ENCODE measurements around the gene WIPF1.
A peak's percentile ranks its signal among the peaks of the same experiment; 100 is the strongest.

WIPF1 gene

DNA sequence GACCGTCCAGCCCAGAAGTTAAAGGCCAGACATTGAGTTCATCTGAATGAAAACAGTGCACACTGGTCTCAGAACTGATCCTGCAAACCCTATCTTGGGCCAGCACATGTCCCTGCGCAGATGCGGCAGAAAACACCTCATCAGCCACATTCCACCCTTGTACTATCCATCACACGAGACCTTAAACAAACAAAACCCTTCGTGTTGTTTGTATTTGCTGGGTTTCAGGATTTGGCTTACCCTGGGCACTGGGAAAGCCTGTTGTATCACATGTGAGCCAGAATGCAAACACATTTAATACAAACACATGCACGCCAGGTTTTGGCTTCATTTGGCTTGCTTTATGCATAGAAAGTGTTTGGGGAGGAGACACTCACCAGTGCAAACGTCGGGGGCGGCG, 12.5 kb downstream of the WIPF1 start:
- Histone ChIP-seq H3K36me3 (peaks cover 85 to 100% (median 98%) of the 10 kb centered on the region in 11 experiments), H3K4me3 (no peak overlapping the region), H3K4me2 (no peak overlapping the region), H3K9ac (no peak overlapping the region), H3K9me3 (replicated peaks in 1 of 11) (no peaks in the 10 kb centered on the region), H3K4me1 (peaks cover 33 to 88% (median 45%) of the 10 kb centered on the region in 10 experiments), H4K20me1 (peaks cover 28 to 100% (median 96%) of the 10 kb centered on the region in 11 experiments), H3K27ac (no peak overlapping the region), H3K27me3 (no peaks in the 10 kb centered on the region)
- no peak for TF ChIP-seq Cebpa-rat (IDR thresholded peaks at IDR 0.05)

DNA sequence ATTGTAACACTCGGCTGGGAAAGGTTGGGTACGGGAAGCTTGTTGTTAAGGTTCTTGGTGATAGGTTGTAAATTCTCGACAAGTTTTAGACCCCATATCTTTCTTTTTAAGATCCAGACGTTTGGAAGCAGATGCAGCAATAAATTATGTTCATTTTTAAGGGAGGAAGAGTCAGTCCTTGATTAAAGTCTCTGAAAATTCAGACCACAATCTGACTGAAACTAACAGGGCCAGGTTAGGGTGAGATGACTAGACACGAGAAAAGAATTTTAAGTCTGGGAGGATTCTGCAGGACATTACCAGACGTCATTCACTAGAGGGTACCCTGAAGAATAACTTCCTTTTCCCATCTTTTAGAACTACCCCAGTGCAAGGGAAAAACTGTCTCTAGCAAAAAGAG, 16.1 kb downstream of the WIPF1 start:
- no peaks in the 10 kb centered on the region for H3K9me3 ChIP-seq (replicated peaks in 1 of 11)
- no peaks in the 10 kb centered on the region for H3K27me3 ChIP-seq
- no peak overlapping the region for H3K4me2 ChIP-seq
- H3K4me3 ChIP-seq, result no peak overlapping the region
- peak overlapping the region in 1 of 11 experiments; percentile 3; a peak in 1 of 22 replicates for H3K27ac ChIP-seq
- H3K4me1 ChIP-seq, result peaks cover 6 to 67% (median 29%) of the 10 kb centered on the region in 10 experiments; a peak in 17 of 20 replicates
- TF ChIP-seq Cebpa-rat (IDR thresholded peaks at IDR 0.05), result no peak
- no peak overlapping the region for H3K9ac ChIP-seq
- peaks cover 91 to 100% (median 97%) of the 10 kb centered on the region in 11 experiments for H3K36me3 ChIP-seq
- H4K20me1 ChIP-seq, result peaks cover 20 to 100% (median 80%) of the 10 kb centered on the region in 11 experiments

DNA sequence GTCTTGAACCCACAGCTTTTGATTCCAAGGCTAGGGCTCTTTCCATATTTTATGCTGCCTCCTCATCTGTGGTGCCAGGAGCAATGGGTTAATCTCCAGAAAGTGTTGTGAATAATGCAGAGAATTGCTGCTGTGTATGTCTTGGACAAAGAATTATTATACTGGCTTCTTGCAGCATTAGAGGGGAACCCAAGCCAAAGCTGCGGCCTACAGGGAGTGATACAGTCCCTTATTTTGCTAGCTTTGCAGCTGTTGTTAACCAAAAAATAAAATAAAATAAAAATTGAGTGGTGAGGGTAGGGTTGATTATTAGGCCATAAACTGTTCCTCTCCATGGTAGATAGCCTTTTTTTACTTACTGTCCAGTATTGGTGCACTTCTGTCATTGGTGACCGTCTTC, 16.7 kb downstream of the WIPF1 start:
- no peaks in the 10 kb centered on the region for H3K9me3 ChIP-seq (replicated peaks in 1 of 11)
- H3K9ac ChIP-seq, result no peak overlapping the region
- peaks cover 15 to 100% (median 77%) of the 10 kb centered on the region in 11 experiments for H4K20me1 ChIP-seq
- no peak for TF ChIP-seq Cebpa-rat (IDR thresholded peaks at IDR 0.05)
- no peaks in the 10 kb centered on the region for H3K27me3 ChIP-seq
- peaks cover 91 to 100% (median 97%) of the 10 kb centered on the region in 11 experiments for H3K36me3 ChIP-seq
- H3K4me2 ChIP-seq, result no peak overlapping the region
- H3K4me1 ChIP-seq, result peaks cover under 1 to 62% (median 26%) of the 10 kb centered on the region in 10 experiments; a peak in 17 of 20 replicates
- no peak overlapping the region for H3K4me3 ChIP-seq
- peak overlapping the region in 1 of 11 experiments; percentile 3; a peak in 1 of 22 replicates for H3K27ac ChIP-seq

DNA sequence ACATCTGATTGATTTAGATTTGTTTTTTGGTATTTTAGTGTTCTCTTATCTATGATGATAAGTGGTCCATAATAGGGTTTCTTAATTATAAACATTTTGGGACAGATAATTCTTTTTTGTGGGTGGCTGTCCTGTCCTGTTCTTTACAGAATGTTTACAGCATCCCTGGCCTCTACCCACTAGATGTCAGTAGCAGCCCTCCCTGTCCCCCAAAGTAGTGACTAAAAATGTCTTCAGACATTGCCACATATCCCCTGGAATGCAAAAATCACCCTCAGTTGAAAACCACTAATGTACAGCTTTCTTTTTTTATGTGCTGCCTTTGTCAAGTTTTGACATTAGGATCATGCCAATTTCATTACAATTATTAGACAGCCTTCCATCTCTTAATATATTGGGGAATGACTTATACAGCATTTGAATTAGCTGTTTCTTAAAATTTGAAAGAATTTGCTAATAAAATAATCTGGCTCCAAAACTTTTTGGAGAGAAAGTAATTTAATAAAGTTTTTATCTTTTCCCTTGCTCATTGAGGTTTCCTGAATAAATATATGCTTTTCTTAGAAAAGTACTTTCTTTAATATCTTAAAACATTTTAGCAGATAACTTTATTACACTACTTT, 19.5 kb downstream of the WIPF1 start:
- peak in 6 of 11 experiments; percentile 26 to 64 (median 50); a peak in 9 of 22 replicates for TF ChIP-seq Cebpa-rat (IDR thresholded peaks at IDR 0.05)
- Histone ChIP-seq H3K4me1 (peaks cover 0 to 59% (median 42%) of the 10 kb centered on the region in 10 experiments; a peak in 18 of 20 replicates), H3K27me3 (no peaks in the 10 kb centered on the region), H3K36me3 (peaks cover 91 to 100% (median 97%) of the 10 kb centered on the region in 11 experiments), H3K4me2 (peak overlapping the region in 1 of 11 experiments; percentile 30; a peak in 1 of 22 replicates), H3K9ac (no peak overlapping the region), H3K9me3 (replicated peaks in 1 of 11) (no peaks in the 10 kb centered on the region), H4K20me1 (peaks cover 10 to 100% (median 77%) of the 10 kb centered on the region in 11 experiments; a peak in 20 of 22 replicates), H3K27ac (peak overlapping the region in 6 of 11 experiments; percentile 25 to 54 (median 46); a peak in 11 of 22 replicates), H3K4me3 (no peak overlapping the region)

DNA sequence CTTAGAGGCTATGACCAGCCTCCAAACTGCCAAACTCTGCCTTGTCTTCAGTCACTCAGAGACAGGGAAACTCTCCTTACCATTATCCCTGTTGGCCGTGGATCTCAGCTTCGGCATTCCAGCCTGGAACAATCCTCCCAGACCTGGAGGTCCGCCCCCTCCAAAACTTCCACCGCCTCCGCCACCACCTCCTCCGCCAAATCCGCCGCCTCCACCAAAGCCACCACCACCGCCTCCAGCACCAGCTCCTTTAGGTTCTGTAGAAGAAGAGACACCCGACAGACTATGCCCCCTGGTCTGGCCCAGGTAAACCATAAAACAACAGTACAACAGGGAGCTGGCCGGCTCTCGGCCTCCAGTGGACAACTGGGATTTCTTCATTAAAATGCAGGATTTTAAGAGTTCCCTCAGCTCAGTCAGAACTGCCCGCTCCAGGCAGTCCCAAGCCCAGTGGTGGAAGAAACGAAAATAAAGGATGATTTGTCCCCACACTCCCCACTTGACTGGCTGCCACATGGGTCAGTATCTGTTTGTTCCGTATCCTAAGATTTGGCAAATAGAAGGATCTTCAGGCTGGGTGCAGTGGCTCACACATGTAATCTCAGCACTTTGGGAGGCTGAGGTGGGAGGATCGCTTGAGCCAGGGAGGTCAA, 22.4 kb downstream of the WIPF1 start:
- TF ChIP-seq Cebpa-rat (IDR thresholded peaks at IDR 0.05), result no peak
- Histone ChIP-seq H3K4me1 (peaks cover 0 to 48% (median 36%) of the 10 kb centered on the region in 10 experiments; a peak in 18 of 20 replicates), H3K4me2 (no peak overlapping the region), H3K27me3 (no peaks in the 10 kb centered on the region), H3K36me3 (peaks cover 91 to 100% (median 97%) of the 10 kb centered on the region in 11 experiments), H3K27ac (0 out of 22 replicates have a peak overlapping the region, but pooled peaks of 1 of the 11 experiments have one; percentile 6), H3K9ac (0 out of 22 replicates have a peak overlapping the region, but pooled peaks of 2 of the 11 experiments have one; percentile 7 to 14), H3K4me3 (no peak overlapping the region; a peak in 1 of 20 replicates), H3K9me3 (replicated peaks in 1 of 11) (no peaks in the 10 kb centered on the region), H4K20me1 (peaks cover 5 to 100% (median 63%) of the 10 kb centered on the region in 11 experiments; a peak in 19 of 22 replicates)

DNA sequence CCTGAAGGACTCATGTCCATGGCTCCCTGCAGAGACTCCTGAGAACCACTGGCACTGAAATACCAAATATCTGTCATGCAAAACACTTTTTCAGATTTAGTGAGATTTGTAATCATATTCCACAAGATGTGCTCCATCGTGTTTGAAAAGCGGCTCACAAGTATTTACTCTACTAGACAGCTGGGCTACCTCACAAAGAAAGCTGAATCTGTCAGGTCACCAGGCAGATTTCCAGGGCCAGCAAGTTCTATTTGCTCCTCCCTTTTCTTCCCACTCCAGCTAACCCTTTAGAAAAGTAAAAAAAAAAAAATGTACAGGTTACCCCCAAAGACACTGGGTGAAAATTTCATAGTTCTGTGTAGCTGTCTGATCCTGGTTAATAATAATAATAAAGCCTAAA, 22.9 kb downstream of the WIPF1 start:
- Histone ChIP-seq H3K27ac (no peak overlapping the region), H3K4me3 (no peak overlapping the region), H3K27me3 (no peaks in the 10 kb centered on the region), H3K36me3 (peaks cover 91 to 100% (median 97%) of the 10 kb centered on the region in 11 experiments), H4K20me1 (peaks cover 5 to 100% (median 60%) of the 10 kb centered on the region in 11 experiments; a peak in 19 of 22 replicates), H3K9me3 (replicated peaks in 1 of 11) (no peaks in the 10 kb centered on the region), H3K4me1 (peaks cover 0 to 46% (median 31%) of the 10 kb centered on the region in 10 experiments; a peak in 18 of 20 replicates), H3K4me2 (peak overlapping the region in 2 of 11 experiments; percentile 12 to 43; a peak in 1 of 22 replicates), H3K9ac (0 out of 22 replicates have a peak overlapping the region, but pooled peaks of 1 of the 11 experiments have one; percentile 14)
- TF ChIP-seq Cebpa-rat (IDR thresholded peaks at IDR 0.05), result no peak

GRCh38 chr2:174573621-174574081, 24.0 kb downstream of the WIPF1 start:
- Histone ChIP-seq H3K27me3 (no peaks in the 10 kb centered on the region), H3K4me2 (peak overlapping the region in 6 of 11 experiments; percentile 2 to 43 (median 19); a peak in 7 of 22 replicates), H3K4me3 (no peak overlapping the region), H3K9ac (no peak overlapping the region), H4K20me1 (peaks cover 5 to 100% (median 60%) of the 10 kb centered on the region in 11 experiments; a peak in 19 of 22 replicates), H3K27ac (0 out of 22 replicates have a peak overlapping the region, but pooled peaks of 1 of the 11 experiments have one; percentile 7), H3K36me3 (peaks cover 91 to 100% (median 97%) of the 10 kb centered on the region in 11 experiments), H3K4me1 (peaks cover 0 to 46% (median 23%) of the 10 kb centered on the region in 10 experiments; a peak in 16 of 20 replicates), H3K9me3 (replicated peaks in 1 of 11) (no peaks in the 10 kb centered on the region)
- TF ChIP-seq Cebpa-rat (IDR thresholded peaks at IDR 0.05), result 0 out of 22 replicates have a peak, but pooled peaks of 2 of the 11 experiments have one; percentile 9 to 14

DNA sequence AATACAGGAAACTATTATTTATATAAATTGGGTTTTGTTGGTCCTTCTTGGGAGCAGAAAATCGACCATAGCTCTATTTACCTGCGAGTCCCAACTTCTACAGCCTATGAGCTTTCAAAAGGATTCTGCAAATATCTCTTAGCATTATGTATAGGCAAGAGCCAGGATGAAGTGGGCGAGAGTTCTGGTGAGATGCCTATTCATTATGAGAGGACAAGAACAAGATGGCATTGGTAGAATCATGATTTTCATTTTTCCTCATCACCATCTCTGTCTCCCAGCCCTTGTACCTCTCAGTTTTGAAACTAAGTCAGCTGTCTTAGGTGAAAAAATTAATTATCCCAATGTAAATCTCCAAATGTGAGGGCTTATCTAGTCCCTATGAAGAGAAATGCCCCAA, 25.0 kb downstream of the WIPF1 start:
- H3K27ac ChIP-seq, result peak overlapping the region in 2 of 11 experiments; percentile 23 to 34; a peak in 1 of 22 replicates
- no peak overlapping the region for H3K4me3 ChIP-seq
- no peak for TF ChIP-seq Cebpa-rat (IDR thresholded peaks at IDR 0.05)
- peaks cover 94 to 100% (median 100%) of the 10 kb centered on the region in 11 experiments for H3K36me3 ChIP-seq
- no peaks in the 10 kb centered on the region for H3K9me3 ChIP-seq (replicated peaks in 1 of 11)
- no peaks in the 10 kb centered on the region for H3K27me3 ChIP-seq
- no peak overlapping the region for H3K4me2 ChIP-seq
- H3K9ac ChIP-seq, result no peak overlapping the region
- H3K4me1 ChIP-seq, result peaks cover 0 to 56% (median 24%) of the 10 kb centered on the region in 10 experiments; a peak in 13 of 20 replicates
- peaks cover 2 to 100% (median 63%) of the 10 kb centered on the region in 11 experiments; a peak in 19 of 22 replicates for H4K20me1 ChIP-seq

All from BLaER1 treated with 17β-estradiol and CSF1 and Interleukin-3, amounts not matched to agents 10 nM and 100 nM (cell line).